ENCODE results near the gene GPC3. TPM values are rescaled to one million over a fixed set of nuclear protein-coding genes. Genes with fewer than 3 reads are reported as not detected.

GPC3 gene
- total and polyA plus RNA-seq, 4 donors, result 8.3 to 270 (median 52.4) TPM

DNA sequence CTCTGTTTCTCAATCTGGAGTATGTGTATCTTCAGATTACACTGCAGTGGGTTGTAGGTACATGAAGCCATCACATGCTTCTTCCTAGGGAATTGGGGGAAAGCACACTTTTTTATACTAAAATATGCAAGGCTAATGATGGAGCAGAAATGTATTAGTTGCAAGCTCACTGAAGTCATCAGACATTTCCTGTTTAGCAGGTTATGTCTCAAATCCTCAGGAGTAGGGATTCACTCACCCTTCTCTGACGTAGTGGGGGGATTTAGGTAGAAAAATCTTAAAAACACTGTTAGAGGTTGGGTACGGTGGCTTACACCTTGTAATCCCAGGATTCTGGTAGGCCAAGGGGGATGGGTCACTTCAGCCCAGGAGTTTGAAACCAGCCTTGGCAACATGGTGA lies 441.7 kb downstream of the GPC3 start:
- Histone ChIP-seq H3K4me3 (no peak overlapping the region), H3K36me3 (ENCODE audit: control insufficient read depth in 4 of 4, insufficient read depth in 4 of 4, low read length in 4 of 4) (no peaks in the 10 kb centered on the region), H3K27me3 (ENCODE audit: control insufficient read depth in 3 of 3, insufficient read depth in 3 of 3, low read length in 2 of 3) (peaks cover 0 to 7% (median 0%) of the 10 kb centered on the region in 3 donors), H3K27ac (ENCODE audit: low read depth in 1 of 2, low read length in 1 of 2) (no peak overlapping the region), H3K9ac (ENCODE audit: insufficient read depth in 1 of 2, low read length in 2 of 2) (no peak overlapping the region), H3K9me3 (ENCODE audit: control insufficient read depth in 4 of 4, insufficient read depth in 3 of 4, low read length in 3 of 4) (peaks cover 0 to 5% (median 0%) of the 10 kb centered on the region in 4 donors), H3K4me1 (ENCODE audit: control insufficient read depth in 5 of 5, insufficient read depth in 5 of 5, low read length in 5 of 5) (peaks cover 0 to 5% (median 0%) of the 10 kb centered on the region in 5 donors)
- DNase-seq, result no peak
- TF ChIP-seq, protein P1, sequence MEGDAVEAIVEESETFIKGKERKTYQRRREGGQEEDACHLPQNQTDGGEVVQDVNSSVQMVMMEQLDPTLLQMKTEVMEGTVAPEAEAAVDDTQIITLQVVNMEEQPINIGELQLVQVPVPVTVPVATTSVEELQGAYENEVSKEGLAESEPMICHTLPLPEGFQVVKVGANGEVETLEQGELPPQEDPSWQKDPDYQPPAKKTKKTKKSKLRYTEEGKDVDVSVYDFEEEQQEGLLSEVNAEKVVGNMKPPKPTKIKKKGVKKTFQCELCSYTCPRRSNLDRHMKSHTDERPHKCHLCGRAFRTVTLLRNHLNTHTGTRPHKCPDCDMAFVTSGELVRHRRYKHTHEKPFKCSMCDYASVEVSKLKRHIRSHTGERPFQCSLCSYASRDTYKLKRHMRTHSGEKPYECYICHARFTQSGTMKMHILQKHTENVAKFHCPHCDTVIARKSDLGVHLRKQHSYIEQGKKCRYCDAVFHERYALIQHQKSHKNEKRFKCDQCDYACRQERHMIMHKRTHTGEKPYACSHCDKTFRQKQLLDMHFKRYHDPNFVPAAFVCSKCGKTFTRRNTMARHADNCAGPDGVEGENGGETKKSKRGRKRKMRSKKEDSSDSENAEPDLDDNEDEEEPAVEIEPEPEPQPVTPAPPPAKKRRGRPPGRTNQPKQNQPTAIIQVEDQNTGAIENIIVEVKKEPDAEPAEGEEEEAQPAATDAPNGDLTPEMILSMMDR (IDR thresholded peaks at IDR 0.05; ENCODE audit: control extremely low read depth, extremely low read depth), result no peak
- WGBS, 2 donors, result 79% methylated on average over 2 of the region's 2 CpGs
- ATAC-seq (ENCODE audit: insufficient read depth, low FRiP score), result no peak

DNA sequence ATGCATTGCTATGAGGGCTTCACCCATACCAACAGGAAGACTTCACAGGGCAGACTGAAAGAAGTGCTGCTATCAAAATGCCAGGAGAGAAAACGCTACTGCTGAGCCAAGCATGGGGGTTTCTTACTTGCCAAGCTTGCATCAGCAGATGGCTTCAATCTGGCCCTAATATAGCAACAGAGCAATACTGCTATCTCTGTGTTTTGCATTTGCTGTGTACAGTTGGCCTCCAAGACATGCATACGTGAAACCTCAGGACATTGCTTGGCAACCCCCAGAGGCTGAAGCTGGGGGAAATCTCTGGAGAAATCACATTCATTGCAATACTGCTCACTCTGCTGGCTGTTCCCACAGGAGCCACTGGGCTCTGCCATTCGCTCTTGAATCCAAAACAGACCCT lies 442.9 kb downstream of the GPC3 start:
- H3K9ac ChIP-seq (ENCODE audit: insufficient read depth in 1 of 2, low read length in 2 of 2), result no peak overlapping the region
- TF ChIP-seq, protein P1 (IDR thresholded peaks at IDR 0.05; ENCODE audit: control extremely low read depth, extremely low read depth), result no peak
- H3K27ac ChIP-seq (ENCODE audit: low read depth in 1 of 2, low read length in 1 of 2), result no peak overlapping the region
- DNase-seq (peak; percentile 40 to 78 (median 71)), ATAC-seq (ENCODE audit: insufficient read depth, low FRiP score) (no peak)
- H3K36me3 ChIP-seq (ENCODE audit: control insufficient read depth in 4 of 4, insufficient read depth in 4 of 4, low read length in 4 of 4), result no peaks in the 10 kb centered on the region
- peaks cover 0 to 7% (median 4%) of the 10 kb centered on the region in 3 donors for H3K27me3 ChIP-seq (ENCODE audit: control insufficient read depth in 3 of 3, insufficient read depth in 3 of 3, low read length in 2 of 3)
- H3K4me3 ChIP-seq, result no peak overlapping the region
- peaks cover 0 to 5% (median 0%) of the 10 kb centered on the region in 5 donors for H3K4me1 ChIP-seq (ENCODE audit: control insufficient read depth in 5 of 5, insufficient read depth in 5 of 5, low read length in 5 of 5)
- 63 to 81% methylated on average over 3 of the region's 3 CpGs for WGBS, 2 donors
- peaks cover 0 to 5% (median 0%) of the 10 kb centered on the region in 4 donors for H3K9me3 ChIP-seq (ENCODE audit: control insufficient read depth in 4 of 4, insufficient read depth in 3 of 4, low read length in 3 of 4)

DNA sequence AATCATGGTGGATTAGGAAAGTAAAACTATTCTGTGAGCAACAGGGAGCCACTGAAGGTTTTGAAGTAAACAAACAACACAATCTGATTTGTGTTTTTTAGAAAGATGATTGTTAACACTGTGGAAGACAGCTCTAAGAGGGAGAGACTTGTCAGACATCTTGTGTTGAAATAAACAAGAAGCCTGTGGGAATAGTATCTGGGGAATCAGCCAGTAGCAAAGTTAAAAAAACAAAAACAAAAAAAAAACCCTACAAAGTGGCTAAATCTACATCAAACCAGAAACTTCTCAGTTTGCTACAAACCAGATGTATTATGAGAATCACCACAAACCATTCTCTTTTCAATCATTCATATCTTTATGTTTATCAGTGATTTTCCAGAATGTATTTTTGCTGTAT lies 444.4 kb downstream of the GPC3 start:
- Histone ChIP-seq H3K9me3 (ENCODE audit: control insufficient read depth in 4 of 4, insufficient read depth in 3 of 4, low read length in 3 of 4) (peaks cover 0 to 5% (median 0%) of the 10 kb centered on the region in 4 donors), H3K27me3 (ENCODE audit: control insufficient read depth in 3 of 3, insufficient read depth in 3 of 3, low read length in 2 of 3) (peaks cover 0 to 9% (median 4%) of the 10 kb centered on the region in 3 donors), H3K36me3 (ENCODE audit: control insufficient read depth in 4 of 4, insufficient read depth in 4 of 4, low read length in 4 of 4) (no peaks in the 10 kb centered on the region), H3K27ac (ENCODE audit: low read depth in 1 of 2, low read length in 1 of 2) (no peak overlapping the region), H3K4me3 (no peak overlapping the region), H3K4me1 (ENCODE audit: control insufficient read depth in 5 of 5, insufficient read depth in 5 of 5, low read length in 5 of 5) (peaks cover 0 to 5% (median 0%) of the 10 kb centered on the region in 5 donors), H3K9ac (ENCODE audit: insufficient read depth in 1 of 2, low read length in 2 of 2) (no peak overlapping the region)
- TF ChIP-seq, protein P1 (IDR thresholded peaks at IDR 0.05; ENCODE audit: control extremely low read depth, extremely low read depth), result no peak
- no peak for ATAC-seq (ENCODE audit: insufficient read depth, low FRiP score)
- peak in 1 of 3 donors; percentile 14 for DNase-seq

DNA sequence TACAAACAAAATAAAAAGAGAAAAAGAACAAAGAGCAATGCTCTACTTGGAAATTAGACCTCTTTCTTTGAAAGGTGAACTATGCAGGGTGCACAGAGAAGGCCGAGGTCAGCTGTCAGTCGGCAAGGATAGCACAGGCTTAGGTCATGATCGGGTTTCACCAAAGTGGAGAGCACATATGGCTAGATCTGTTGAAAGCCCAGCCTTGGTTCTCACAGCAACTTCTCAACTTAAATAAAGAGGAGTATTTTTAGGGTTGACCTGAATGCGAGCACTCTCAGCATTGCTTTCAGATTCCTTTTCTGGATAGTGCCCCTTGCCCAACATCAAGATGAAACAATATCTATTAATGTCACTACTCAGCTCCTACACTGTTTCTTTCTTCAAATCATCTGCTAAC lies 447.2 kb downstream of the GPC3 start:
- no peak overlapping the region for H3K4me3 ChIP-seq
- H3K27me3 ChIP-seq (ENCODE audit: control insufficient read depth in 3 of 3, insufficient read depth in 3 of 3, low read length in 2 of 3), result peaks cover 0 to 8% (median 4%) of the 10 kb centered on the region in 3 donors
- TF ChIP-seq, protein P1 (IDR thresholded peaks at IDR 0.05; ENCODE audit: control extremely low read depth, extremely low read depth), result no peak
- no peak overlapping the region for H3K9ac ChIP-seq (ENCODE audit: insufficient read depth in 1 of 2, low read length in 2 of 2)
- ATAC-seq (ENCODE audit: insufficient read depth, low FRiP score) (no peak), DNase-seq (no peak)
- H3K36me3 ChIP-seq (ENCODE audit: control insufficient read depth in 4 of 4, insufficient read depth in 4 of 4, low read length in 4 of 4), result peaks cover 0 to 5% (median 0%) of the 10 kb centered on the region in 4 donors
- no peak overlapping the region for H3K27ac ChIP-seq (ENCODE audit: low read depth in 1 of 2, low read length in 1 of 2)
- H3K4me1 ChIP-seq (ENCODE audit: control insufficient read depth in 5 of 5, insufficient read depth in 5 of 5, low read length in 5 of 5), result peaks cover 0 to 5% (median 0%) of the 10 kb centered on the region in 5 donors
- peaks cover 0 to 2% (median 0%) of the 10 kb centered on the region in 4 donors for H3K9me3 ChIP-seq (ENCODE audit: control insufficient read depth in 4 of 4, insufficient read depth in 3 of 4, low read length in 3 of 4)
- 79% methylated on average over 4 of the region's 4 CpGs for WGBS, 2 donors
